HG02970 (cell line): ENCODE measurements around the gene IQGAP1.

ENCODE experiments used
- ATAC-seq: cut with Tn5 transposase; IDR thresholded peaks from one replicate; pipeline ENCODE4 v1.9.1; 2021; ENCODE audit warnings: mild to moderate bottlenecking, moderate library complexity, moderate number of reproducible peaks; ENCODE audit not compliant: unreplicated experiment, low FRiP score

Gene IQGAP1

DNA sequence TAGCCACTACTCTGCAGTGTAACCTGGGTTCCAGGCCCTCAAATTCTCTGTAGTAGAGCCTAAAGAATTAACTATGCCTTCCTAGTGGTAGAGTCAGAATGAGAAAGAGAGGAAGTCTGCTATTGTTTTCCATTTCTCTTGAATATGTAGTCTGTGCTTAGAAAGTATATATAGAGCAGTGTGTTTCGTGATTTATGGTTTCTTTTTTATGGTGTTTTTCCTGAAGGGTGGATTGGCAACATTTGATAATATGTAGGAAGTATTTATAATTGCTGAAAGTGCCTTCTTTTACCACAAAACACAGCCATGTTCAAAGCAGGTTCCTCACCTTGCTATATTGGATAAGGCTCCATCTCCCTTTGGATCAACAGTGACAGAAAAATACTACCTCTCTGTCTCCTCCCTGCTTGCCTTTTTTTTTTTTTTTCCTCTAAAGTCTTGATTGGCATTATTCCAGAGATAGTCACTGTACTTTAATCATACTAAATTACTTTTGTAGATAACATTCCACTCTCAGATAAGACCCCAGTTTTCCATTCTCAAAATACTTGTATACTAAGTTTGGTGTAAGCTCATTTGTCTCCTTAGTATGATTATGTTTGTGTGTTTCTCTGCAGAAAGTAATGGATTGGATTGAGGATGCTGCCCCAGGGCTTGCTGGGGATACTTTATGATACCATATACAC, 47.8 kb downstream of the IQGAP1 start:
- no peak for ATAC-seq

DNA sequence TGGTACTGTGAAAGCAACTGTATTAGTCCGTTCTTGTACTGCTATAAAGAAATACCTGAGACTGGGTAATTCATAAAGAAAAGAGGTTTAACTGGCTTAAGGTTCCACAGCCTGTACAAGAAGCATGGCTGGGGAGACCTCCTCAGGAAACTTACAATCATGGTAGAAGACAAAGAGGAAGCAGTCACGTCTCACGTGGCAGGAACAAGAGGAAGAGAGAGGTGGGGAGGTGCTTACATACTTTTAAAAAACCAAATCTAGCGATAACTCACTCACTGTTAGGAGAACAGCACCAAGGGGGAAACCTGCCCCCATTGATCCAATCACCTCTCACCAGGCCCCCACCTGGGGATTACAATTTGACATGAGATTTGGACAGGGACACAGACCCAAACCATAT, 48.9 kb downstream of the IQGAP1 start:
- ATAC-seq = no peak

DNA sequence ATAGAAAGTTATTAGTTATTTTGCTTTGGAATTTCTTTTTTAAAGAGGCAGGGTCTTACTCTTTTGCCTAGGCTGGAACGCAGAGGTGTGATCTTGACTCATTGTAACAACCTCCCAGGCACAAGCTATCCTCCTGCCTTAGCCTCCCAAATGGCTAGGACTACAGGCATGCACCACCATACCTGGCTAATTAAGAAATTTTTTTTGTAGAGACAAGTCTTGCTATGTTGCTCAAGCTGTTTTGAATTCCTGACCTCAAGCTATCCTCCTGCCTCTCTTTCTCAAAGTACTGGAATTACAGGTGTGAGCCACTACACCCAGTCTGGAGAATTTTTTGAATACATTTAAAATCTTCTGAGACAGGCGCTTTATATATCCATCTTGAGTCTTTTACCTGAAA, 49.5 kb downstream of the IQGAP1 start:
- ATAC-seq = no peak

DNA sequence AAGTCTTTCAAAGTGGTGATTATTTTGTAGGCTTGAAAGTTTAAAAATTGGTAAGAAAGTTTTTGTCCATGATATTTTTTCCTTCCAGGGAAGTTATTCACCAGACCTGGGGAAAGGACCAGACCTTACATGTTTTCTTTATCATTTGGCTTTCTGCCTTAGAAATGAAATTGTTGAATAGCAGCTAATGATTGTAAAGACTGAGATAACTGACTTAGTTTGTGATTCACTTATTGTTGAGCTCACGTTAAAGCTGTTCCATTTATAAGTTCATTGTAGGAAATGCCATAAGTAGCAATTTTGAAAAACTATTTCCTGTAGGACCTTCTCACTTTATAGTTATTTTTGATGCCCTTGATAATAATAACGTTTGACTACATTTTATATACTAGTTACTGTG, 51.9 kb downstream of the IQGAP1 start:
- ATAC-seq = no peak

DNA sequence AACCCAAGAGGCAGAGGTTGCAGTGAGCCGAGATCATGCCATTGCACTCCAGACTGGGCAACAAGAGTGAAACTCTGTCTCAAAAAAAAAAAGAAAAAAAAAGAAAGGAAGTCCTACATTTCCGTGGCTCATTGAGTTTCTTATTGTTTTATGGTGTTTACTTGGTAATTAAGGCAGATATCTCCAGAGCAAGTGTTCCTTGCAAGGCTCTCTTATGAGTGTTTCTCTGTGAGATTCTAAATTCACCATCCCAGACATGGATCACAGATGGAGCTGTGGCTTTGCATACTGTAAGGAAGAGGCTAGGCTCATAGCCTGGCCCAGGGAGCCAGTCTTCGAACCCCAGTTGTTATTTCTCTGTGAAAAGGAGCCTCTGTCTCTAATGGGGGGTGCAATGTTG, 53.0 kb downstream of the IQGAP1 start:
- ATAC-seq = no peak

DNA sequence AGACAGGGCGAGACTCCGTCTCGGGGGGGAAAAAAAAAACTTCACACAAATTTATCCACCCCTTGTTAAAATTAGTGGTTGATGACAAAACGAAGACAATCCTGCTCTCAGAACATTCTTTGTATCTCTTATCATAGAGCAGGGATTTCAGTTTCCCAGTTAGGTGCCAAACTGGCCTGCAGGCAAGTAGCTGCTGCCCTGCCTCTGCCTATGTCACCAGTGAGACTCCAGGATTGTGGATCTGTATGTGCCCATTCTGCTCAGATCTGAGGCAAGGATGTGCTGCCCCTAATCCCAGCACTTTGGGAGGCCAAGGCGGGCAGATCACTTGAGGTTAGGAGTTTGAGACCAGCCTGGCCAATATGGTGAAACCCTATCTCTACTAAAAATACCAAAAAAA, 54.4 kb downstream of the IQGAP1 start:
- no peak for ATAC-seq

DNA sequence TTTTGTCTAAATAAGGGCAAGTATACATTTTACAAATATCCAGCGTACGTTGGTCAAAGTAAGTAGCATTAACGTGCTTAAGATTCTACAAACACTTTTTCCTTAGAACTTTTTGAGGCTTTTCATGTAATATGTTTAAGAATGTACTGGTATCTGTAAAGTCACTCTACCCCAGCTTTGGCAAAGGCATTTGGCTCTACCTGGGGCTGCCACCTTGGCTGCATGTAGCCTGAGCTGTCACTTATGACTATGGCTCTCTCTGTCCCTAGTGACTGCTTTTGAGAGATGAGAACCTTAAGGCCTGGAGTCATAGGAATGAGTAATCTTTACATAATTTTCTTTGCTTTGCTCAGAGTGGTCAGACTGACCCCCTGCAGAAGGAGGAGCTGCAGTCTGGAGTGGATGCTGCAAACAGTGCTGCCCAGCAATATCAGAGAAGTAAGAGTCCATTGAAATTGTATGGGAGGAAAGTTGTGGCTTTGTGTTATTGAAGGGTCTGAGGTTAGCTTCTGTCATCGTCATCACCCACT, 61.2 kb downstream of the IQGAP1 start:
- ATAC-seq = no peak

DNA sequence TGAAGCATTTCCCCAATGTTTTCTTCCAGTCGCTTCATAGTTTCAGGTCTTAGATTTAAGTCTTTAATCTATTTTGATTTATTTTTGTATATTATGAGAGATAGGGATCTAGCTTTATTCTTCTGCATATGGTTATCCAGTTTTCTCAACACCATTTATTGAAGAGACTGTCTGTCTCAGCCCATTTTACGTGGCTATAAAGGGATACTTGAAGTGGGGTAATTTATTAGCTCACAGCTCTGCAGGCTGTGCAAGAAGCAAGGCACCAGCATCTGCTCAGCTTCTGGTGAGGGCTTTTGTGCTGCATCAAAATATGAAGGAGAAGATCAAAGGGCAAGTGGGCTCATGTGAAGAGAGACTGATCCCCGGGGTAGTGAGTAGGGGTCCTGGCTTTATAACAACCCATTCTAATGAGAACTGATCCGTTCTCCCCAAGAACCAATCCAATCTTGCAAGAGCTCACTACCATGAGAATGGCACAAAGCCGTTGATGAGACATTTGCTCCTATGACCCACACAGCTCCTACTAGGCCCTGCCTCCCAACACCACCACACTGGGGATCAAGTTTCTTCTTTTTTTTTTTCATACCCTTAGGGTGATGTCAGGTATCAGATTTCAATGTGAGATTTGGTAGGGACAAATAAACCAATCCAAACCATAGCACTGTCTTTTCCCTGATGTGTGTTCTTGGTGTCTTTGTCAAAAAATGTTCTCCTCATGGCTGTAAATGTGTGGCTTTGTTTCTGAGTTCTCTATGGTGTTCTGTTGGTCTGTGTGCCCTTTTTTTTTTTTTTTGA, 63.2 kb downstream of the IQGAP1 start:
- ATAC-seq = no peak

DNA sequence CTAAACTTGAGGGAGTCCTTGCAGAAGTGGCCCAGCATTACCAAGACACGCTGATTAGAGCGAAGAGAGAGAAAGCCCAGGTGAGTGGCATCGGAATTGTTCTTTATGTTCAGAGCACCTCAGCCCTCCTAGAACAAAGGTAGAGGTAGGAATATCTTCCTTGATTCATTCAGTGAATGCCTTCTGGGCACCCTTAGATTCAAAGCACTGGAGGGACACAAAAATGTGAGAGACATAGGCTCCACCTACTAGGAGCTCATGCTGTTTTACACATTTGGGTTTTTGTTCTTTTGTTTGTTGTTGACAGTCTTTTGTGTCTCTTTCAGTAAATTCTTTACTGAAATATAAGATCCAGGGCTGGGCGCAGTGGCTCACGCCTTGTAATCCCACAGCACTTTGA, 68.2 kb downstream of the IQGAP1 start:
- ATAC-seq = no peak

DNA sequence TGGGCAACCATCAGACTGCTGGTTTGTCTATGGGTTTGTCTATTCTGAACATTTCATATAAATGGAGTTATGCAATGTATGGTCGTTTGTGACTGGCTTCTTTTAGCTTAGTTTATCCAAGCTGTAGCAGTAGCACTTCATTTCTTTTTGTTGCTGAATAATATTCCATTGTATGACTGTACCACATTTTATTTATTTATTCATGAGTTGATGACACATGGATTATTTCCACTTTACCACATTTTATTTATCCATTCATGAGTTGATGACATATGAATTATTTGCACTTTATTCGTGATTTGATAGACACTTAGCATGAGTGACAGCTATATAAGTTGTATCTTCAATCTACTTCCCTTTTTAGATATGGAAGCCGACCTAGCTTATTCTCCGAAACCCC, 70.0 kb downstream of the IQGAP1 start:
- ATAC-seq = no peak

DNA sequence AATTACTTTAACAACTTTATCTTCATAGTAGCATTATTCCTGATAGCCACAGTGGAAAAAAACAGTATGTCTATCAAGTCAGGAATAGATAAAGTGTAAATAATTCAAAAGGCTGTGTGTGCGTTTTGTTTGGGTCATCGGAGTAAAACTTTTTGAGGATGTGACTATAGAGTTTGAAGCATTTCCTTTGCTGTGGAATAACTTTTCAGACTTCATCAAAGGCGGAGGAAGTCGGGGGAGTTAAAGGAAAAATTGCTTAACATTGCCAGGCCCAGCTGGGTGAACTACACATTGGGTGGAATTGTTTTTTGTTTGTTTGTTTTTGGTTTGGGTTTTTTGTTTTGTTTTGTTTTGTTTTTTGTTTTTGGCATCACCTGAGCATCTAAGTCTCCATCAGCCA, 71.3 kb downstream of the IQGAP1 start:
- ATAC-seq = no peak

DNA sequence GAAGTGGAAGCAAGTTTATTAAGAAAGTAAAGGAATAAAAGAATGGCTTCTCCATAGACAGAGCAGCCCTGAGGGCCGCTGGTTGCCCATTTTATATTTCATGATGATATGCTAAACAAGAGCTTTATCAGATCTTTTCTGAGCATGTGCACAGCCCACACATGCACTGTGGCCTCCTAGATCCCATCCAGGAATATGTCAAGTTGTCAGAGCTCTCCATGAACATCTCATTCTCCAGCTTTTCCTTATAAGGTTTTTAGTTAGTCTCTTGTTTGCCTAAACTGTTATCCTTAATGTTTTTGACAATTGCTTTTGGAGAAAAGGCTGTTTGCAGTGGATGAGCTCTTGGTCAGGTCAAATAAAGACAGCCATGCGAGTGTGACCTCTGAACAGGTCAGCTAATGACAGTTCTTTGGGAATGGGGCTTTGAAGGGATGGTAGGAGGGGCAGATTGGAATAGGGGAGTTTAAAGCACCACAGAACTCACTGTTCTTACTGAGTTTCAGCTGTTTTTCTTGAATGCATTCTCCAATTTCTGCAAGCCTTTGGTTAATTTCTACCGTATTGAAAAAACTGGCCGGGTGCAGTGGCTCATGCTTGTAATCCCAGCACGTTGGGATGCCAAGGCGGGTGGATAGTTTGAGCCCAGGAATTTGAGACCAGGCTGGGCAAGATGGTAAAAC, 72.2 kb downstream of the IQGAP1 start:
- no peak for ATAC-seq

DNA sequence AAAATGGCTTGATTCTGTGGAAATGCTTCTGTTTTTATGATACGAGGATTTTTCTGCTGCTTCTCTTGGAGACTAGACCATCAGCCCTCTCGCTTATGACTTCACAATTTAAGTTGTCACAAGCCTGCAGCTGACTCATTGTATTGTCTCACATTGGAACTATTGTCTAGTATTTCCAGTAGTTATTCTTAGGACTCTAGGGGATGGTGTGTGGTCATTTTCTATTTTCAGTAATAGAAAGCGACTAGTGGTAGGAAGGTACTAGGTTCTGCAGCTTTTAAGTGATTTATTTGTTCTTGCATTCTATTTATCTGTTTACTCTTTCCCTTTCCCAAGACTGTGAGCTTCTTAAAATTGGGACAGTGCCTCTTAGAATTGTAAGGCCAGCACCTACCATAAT, 75.3 kb downstream of the IQGAP1 start:
- ATAC-seq = no peak

DNA sequence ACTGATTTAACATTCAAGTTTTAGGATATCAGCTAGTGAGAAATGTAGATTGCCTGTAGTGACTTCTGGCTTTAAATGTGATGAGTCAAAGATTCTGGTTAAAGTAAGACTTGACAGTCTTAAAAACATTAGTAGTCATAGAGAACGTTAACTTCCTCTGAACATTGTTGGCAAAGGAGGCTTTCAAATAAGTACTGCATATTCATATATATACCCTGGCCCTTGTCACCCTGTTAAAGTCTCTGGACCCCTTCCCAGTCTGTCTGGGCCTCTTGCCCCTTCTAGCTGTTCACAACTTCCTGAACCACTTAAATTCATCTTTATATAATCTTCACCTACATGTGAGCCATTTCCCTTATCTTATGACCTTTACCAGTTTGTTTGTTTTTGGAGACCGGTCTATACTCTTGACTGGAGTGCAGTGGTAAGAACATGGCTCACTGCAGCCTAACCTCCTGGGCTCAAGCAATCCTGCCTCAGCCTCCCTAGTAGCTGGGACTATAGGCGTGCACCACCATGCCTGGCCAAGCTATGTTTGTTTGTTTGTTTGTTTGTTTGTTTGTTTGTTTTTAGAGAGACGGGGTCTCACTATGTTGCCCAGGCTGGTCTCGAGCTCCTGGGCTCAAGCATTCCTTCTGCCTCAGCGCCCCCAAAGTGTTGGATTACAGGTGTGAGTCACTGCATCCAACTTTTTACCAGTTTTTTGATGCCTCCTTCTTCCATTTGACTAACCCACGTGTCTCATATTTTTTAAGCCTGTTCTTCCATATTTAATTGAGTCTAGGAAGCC, 77.3 kb downstream of the IQGAP1 start:
- no peak for ATAC-seq

DNA sequence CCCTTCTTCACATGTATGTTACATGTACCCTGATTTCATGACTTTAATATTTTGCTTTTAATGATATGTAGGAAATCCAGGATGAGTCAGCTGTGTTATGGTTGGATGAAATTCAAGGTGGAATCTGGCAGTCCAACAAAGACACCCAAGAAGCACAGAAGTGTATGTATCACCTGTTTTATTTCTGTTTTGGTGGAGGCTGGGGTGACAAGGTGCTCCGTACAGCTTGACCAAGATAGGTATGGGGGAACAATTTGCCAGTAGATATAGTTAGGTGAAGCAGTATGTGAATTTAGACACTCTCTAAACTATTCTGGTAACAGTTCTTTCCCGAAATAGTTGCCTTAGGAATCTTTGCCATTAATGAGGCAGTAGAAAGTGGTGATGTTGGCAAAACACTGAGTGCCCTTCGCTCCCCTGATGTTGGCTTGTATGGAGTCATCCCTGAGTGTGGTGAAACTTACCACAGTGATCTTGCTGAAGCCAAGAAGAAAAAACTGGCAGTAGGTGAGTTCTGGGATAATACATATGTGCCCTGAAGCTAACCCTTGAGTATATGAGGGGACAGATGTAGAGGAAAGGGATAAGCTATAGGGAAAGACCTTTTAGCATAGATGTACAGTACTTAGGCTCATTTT, 78.0 kb downstream of the IQGAP1 start:
- no peak for ATAC-seq

DNA sequence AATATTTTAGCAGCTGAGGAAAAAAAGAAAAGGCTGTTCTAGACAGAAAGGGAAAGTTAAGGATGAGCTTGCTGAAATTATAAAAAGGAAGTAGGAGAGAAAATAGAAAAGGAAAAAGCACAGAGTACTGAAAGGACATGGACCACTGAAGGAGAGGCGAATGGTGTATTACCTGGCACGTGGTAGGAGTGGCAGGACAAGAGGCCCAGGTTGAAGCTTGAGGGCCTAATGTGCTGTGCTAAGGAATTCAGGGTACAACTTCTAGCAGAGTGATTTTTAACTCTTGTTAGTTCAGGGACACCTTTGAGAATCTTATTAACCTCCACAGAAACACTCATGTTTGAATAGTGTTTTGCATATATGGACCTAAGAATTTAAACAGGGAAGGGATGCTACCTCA, 81.7 kb downstream of the IQGAP1 start:
- ATAC-seq = no peak

DNA sequence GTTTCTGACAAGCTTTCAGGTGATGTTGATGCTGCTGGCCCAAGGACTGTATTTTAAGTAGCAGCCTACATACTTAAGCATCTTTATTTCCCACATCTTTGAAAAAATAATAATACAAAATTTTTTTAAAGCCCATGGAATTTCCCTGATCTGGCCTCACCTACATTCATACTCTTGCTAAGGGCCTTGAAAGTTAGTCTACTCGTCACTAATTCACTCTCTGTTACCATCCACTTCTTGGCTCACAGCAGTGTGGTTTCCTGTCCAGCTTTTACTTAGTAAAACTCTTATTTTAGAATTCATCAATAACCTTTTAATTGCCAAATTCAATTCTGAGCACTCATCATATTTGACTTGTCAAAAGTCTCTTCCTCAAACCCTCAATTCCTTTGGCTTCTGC, 82.4 kb downstream of the IQGAP1 start:
- ATAC-seq = no peak

DNA sequence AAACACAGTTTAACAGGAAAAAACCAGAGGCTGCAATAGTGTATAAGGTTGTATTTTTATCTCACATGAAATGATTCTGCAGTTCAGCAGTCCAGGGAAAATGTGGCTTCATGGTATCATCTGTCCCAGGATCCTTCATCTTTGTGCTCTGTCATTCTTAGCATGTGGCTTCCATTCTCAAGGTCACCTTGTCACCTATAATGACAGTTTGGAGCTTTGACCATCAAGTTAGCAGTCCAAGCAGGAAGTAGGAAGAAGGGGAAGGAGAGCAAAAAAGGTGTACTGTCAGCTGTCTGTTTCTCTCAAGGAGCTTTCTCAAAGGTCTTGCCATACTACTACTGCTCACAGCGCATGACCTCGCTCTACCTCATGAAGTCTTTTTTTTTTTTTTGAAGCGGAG, 83.1 kb downstream of the IQGAP1 start:
- no peak for ATAC-seq

DNA sequence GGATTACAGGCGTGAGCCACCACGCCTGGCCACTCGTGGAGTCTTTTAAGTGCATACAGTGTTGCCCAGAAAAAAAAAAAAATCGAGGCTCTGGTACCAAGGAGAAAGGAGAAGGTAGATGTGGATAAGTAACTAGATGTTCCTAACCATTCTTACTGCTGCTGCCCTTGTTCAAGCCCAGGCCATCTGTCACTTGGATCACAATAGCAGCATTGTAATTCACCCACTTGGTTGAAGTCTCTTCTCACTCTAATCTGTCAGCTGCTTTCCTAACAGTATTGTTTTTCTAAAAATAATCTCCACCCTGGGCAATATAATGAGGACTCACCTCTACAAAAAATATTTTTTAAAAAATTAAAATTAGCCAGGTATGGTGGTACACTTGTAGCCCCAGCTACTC, 83.7 kb downstream of the IQGAP1 start:
- no peak for ATAC-seq

DNA sequence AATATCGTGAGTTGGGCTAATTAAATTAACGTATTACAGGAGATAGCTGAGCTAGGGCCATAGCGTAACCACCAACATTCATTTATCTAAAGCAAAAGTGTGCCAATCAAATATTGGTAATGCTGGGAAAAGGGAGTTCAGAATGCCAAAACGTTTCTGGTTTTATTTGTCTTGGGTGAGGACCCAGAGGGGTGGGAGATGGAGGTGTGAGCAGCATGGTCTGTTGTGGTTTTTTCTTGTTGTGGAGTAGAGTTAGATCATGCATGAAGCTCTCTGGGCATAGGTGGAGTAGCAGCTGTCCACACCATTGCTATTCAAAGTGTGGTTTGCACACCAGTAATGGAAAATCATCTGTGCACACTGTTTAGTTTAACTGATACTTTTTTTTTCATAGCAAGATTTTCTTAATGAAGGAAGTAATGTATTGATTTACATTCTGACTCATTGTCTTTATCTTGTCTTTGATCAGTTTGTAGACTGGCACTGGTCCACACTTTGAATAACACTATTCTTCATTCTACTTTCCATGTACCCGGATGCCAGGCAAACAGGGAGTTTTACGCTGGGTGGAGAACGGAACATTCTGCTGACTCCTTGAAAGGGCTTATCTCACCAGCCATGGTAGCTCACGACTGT, 90.9 kb downstream of the IQGAP1 start:
- no peak for ATAC-seq
